ENCODE data around the gene UBE2C. TPM values are rescaled to one million over a fixed set of nuclear protein-coding genes. Genes with fewer than 3 reads are reported as not detected.
A peak's percentile ranks its signal among the peaks of the same experiment; 100 is the strongest.

UBE2C gene
- total and polyA plus RNA-seq, 2 donors (not counting 1 experiment from before 2014, with no cell fraction given): 12.9 to 23.7 TPM

GRCh38 chr20:45813006-45813340 lies 529 bp downstream of the UBE2C start:
- DNase-seq (ENCODE audit: low read depth in 2 of 2): no peak
- H3K9me3 ChIP-seq (ENCODE audit: control insufficient read depth, insufficient read depth, low read depth, low read length): no peaks in the 10 kb centered on the region
- peak overlapping the region; percentile 66 for H2AFZ ChIP-seq (ENCODE audit: low read length)
- H3K27me3 ChIP-seq (ENCODE audit: control insufficient read depth, insufficient read depth, low read length): no peaks in the 10 kb centered on the region
- H3K4me2 ChIP-seq (ENCODE audit: extremely low read depth, insufficient read depth, low read length): peak overlapping the region; percentile 89
- H3K4me3 ChIP-seq (replicated peaks in 1 of 4; ENCODE audit: control extremely low read depth in 1 of 4, insufficient read depth in 1 of 4, low read depth in 3 of 4, low read length in 4 of 4): peak overlapping the region; percentile 73 to 83 (median 78)
- peak overlapping the region; percentile 77 for H3K27ac ChIP-seq (ENCODE audit: insufficient read depth, low read length)
- no peaks in the 10 kb centered on the region for H4K20me1 ChIP-seq (ENCODE audit: control insufficient read depth, extremely low read depth, insufficient read depth, low read length)
- peaks cover 7% of the 10 kb centered on the region for H3K4me1 ChIP-seq (ENCODE audit: control insufficient read depth, extremely low read depth, insufficient read depth, low read length)
- peaks cover 23% of the 10 kb centered on the region for H3K79me2 ChIP-seq (ENCODE audit: control insufficient read depth, insufficient read depth, low read length)
- peaks cover 24% of the 10 kb centered on the region for H3K36me3 ChIP-seq (ENCODE audit: control insufficient read depth, insufficient read depth, low read length)
- TF ChIP-seq CTCF (conservative IDR thresholded peaks at IDR 0.05 in 1 of 2, IDR thresholded peaks at IDR 0.05 in 1 of 2; ENCODE audit: low read depth in 1 of 2, low read length in 2 of 2) (no peak), EZH2 (IDR thresholded peaks at IDR 0.05; ENCODE audit: low read length, missing control alignments) (no peak)
- peak overlapping the region; percentile 60 for H3K9ac ChIP-seq (ENCODE audit: insufficient read depth, low read length)

- Histone ChIP-seq H3K36me3 (ENCODE audit: control insufficient read depth, insufficient read depth, low read length) (peaks cover 24% of the 10 kb centered on the region), H3K4me3 (replicated peaks in 1 of 4; ENCODE audit: control extremely low read depth in 1 of 4, insufficient read depth in 1 of 4, low read depth in 3 of 4, low read length in 4 of 4) (peak overlapping the region; percentile 73 to 83 (median 78)), H2AFZ (ENCODE audit: low read length) (no peak overlapping the region), H3K4me2 (ENCODE audit: extremely low read depth, insufficient read depth, low read length) (peak overlapping the region; percentile 89), H3K79me2 (ENCODE audit: control insufficient read depth, insufficient read depth, low read length) (peaks cover 23% of the 10 kb centered on the region), H3K4me1 (ENCODE audit: control insufficient read depth, extremely low read depth, insufficient read depth, low read length) (peaks cover 10% of the 10 kb centered on the region), H4K20me1 (ENCODE audit: control insufficient read depth, extremely low read depth, insufficient read depth, low read length) (no peaks in the 10 kb centered on the region), H3K27ac (ENCODE audit: insufficient read depth, low read length) (peak overlapping the region; percentile 77), H3K9ac (ENCODE audit: insufficient read depth, low read length) (peak overlapping the region; percentile 60), H3K27me3 (ENCODE audit: control insufficient read depth, insufficient read depth, low read length) (no peaks in the 10 kb centered on the region), H3K9me3 (ENCODE audit: control insufficient read depth, insufficient read depth, low read depth, low read length) (no peaks in the 10 kb centered on the region)
- TF ChIP-seq CTCF (conservative IDR thresholded peaks at IDR 0.05 in 1 of 2, IDR thresholded peaks at IDR 0.05 in 1 of 2; ENCODE audit: low read depth in 1 of 2, low read length in 2 of 2): no peak
- no peak for TF ChIP-seq EZH2 (IDR thresholded peaks at IDR 0.05; ENCODE audit: low read length, missing control alignments)
- DNase-seq (ENCODE audit: low read depth in 2 of 2): no peak
Observed at GRCh38 chr20:45813489-45813888, 1.0 kb downstream of the UBE2C start.

GRCh38 chr20:45814314-45814713 lies 1.9 kb downstream of the UBE2C start:
- Histone ChIP-seq H3K4me2 (ENCODE audit: extremely low read depth, insufficient read depth, low read length) (peak overlapping the region; percentile 44), H4K20me1 (ENCODE audit: control insufficient read depth, extremely low read depth, insufficient read depth, low read length) (no peaks in the 10 kb centered on the region), H3K36me3 (ENCODE audit: control insufficient read depth, insufficient read depth, low read length) (peaks cover 18% of the 10 kb centered on the region), H3K27ac (ENCODE audit: insufficient read depth, low read length) (no peak overlapping the region), H3K9me3 (ENCODE audit: control insufficient read depth, insufficient read depth, low read depth, low read length) (no peaks in the 10 kb centered on the region), H3K27me3 (ENCODE audit: control insufficient read depth, insufficient read depth, low read length) (no peaks in the 10 kb centered on the region), H2AFZ (ENCODE audit: low read length) (no peak overlapping the region), H3K4me3 (replicated peaks in 1 of 4; ENCODE audit: control extremely low read depth in 1 of 4, insufficient read depth in 1 of 4, low read depth in 3 of 4, low read length in 4 of 4) (peak overlapping the region in 1 of 4 experiments; percentile 45), H3K4me1 (ENCODE audit: control insufficient read depth, extremely low read depth, insufficient read depth, low read length) (peaks cover 10% of the 10 kb centered on the region), H3K9ac (ENCODE audit: insufficient read depth, low read length) (no peak overlapping the region), H3K79me2 (ENCODE audit: control insufficient read depth, insufficient read depth, low read length) (peaks cover 23% of the 10 kb centered on the region)
- TF ChIP-seq CTCF (conservative IDR thresholded peaks at IDR 0.05 in 1 of 2, IDR thresholded peaks at IDR 0.05 in 1 of 2; ENCODE audit: low read depth in 1 of 2, low read length in 2 of 2) (no peak), EZH2 (IDR thresholded peaks at IDR 0.05; ENCODE audit: low read length, missing control alignments) (no peak)
- DNase-seq (ENCODE audit: low read depth in 2 of 2): peak in 1 of 2 donors; percentile 66

Measured in fibroblast of lung (primary cell).